GM19463 (cell line): ENCODE results near the gene DENND1C.
"Not testable (repeated sequence)": the region's sequence is repeated elsewhere in the genome, so short reads cannot be mapped to it uniquely, and the experiment has no call there.

Experiments used
- ATAC-seq: cut with Tn5 transposase; IDR thresholded peaks from one replicate; pipeline ENCODE4 v1.9.1; 2021; ENCODE audit warnings: mild to moderate bottlenecking, moderate library complexity; ENCODE audit not compliant: unreplicated experiment

DENND1C gene

GRCh38 chr19:6457958-6458694, 23.5 kb downstream of the DENND1C start:
- ATAC-seq = no peak

GRCh38 chr19:6455924-6456323, 25.7 kb downstream of the DENND1C start:
- no peak for ATAC-seq

GRCh38 chr19:6453951-6454565, 27.5 kb downstream of the DENND1C start:
- ATAC-seq = no peak

- no peak for ATAC-seq
Measured at GRCh38 chr19:6452899-6453298, 28.7 kb downstream of the DENND1C start.

GRCh38 chr19:6452223-6452614, 29.4 kb downstream of the DENND1C start:
- ATAC-seq = no peak

GRCh38 chr19:6451583-6452222, 29.9 kb downstream of the DENND1C start:
- ATAC-seq = no peak

GRCh38 chr19:6450166-6450565, 31.4 kb downstream of the DENND1C start:
- ATAC-seq = no peak

- no peak for ATAC-seq
Measured at GRCh38 chr19:6448045-6448444, 33.5 kb downstream of the DENND1C start.

GRCh38 chr19:6446452-6446851, 35.1 kb downstream of the DENND1C start:
- no peak for ATAC-seq

GRCh38 chr19:6443986-6444385, 37.6 kb downstream of the DENND1C start:
- ATAC-seq = no peak

- ATAC-seq = no peak
Measured at GRCh38 chr19:6442087-6442688, 39.4 kb downstream of the DENND1C start.

GRCh38 chr19:6440905-6441304, 40.7 kb downstream of the DENND1C start:
- no peak for ATAC-seq

- no peak for ATAC-seq
Measured at GRCh38 chr19:6439743-6440142, 41.8 kb downstream of the DENND1C start.

GRCh38 chr19:6433663-6434062, 47.9 kb downstream of the DENND1C start, which contains the start of gene SLC25A41:
Gene SLC25A41 (minus strand): TSS chr19:6433763. CDS start chr19:6433693, 70 bp downstream.
- ATAC-seq = no peak

GRCh38 chr19:6433165-6433564, 48.4 kb downstream of the DENND1C start:
- ATAC-seq = no peak

- no peak for ATAC-seq
Measured at GRCh38 chr19:6431891-6432290, 49.7 kb downstream of the DENND1C start.

GRCh38 chr19:6429419-6430221, 52.0 kb downstream of the DENND1C start:
- ATAC-seq = no peak

GRCh38 chr19:6428692-6429418, 52.7 kb downstream of the DENND1C start:
- not testable (repeated sequence) for ATAC-seq

GRCh38 chr19:6427131-6427530, 54.5 kb downstream of the DENND1C start:
- no peak for ATAC-seq
